GM19438 (cell line): ENCODE measurements around the gene PROM1.

Experiments used
- ATAC-seq: cut with Tn5 transposase; IDR thresholded peaks from one replicate; pipeline ENCODE4 v1.9.1; 2021; ENCODE audit warnings: low read depth; ENCODE audit not compliant: unreplicated experiment

The PROM1 gene, protein sequence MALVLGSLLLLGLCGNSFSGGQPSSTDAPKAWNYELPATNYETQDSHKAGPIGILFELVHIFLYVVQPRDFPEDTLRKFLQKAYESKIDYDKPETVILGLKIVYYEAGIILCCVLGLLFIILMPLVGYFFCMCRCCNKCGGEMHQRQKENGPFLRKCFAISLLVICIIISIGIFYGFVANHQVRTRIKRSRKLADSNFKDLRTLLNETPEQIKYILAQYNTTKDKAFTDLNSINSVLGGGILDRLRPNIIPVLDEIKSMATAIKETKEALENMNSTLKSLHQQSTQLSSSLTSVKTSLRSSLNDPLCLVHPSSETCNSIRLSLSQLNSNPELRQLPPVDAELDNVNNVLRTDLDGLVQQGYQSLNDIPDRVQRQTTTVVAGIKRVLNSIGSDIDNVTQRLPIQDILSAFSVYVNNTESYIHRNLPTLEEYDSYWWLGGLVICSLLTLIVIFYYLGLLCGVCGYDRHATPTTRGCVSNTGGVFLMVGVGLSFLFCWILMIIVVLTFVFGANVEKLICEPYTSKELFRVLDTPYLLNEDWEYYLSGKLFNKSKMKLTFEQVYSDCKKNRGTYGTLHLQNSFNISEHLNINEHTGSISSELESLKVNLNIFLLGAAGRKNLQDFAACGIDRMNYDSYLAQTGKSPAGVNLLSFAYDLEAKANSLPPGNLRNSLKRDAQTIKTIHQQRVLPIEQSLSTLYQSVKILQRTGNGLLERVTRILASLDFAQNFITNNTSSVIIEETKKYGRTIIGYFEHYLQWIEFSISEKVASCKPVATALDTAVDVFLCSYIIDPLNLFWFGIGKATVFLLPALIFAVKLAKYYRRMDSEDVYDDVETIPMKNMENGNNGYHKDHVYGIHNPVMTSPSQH

DNA sequence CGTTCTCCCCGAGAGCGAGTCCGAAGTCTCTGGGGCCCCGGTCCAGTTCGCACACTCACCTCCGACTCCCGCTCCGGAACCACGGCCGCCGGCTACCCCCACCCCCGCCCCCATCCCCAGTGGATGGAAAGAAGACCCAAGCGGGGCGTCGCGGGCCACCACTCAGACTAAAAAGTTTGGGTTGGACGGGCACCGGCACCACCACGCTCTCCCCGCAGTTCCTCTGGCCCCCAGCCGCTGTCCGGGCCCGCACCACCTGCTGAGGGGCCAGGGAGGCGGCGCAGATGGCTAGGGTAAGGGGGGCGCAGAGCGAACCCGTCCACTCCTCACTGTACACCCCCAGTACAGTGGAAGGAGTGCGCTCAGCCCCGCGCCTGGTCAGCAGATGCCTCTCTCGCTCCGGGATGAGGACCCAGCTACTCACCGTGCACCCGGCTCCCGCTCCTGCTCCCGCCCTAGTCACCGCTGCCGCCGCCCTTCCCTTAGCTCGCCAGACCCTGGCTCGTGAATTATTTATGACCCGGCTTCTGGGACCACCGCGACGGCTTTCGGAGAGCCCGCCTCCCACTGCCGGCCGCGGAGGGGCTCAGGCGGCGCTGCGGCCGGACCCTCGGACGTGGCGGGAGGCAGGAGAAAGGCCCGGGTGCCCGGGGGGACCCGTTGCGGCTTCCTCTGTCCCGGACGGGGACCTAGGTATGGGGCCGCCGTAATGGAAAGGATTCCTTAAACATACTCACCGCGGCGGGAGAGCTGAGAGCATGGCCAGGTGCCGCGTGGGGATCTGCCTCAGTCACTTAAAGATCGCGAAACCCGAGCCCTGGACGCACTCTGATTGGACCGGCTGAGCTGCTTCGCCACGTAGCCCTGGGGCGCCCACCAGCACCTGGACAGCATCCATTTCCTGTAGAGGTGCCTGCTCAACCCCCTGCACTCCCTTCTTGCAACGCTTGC is at the start of gene PROM1:
PROM1 (minus strand) TSS at position 783 of the 951 bp plus-strand sequence. CDS start 8,117 bp downstream, outside the sequence.
- ATAC-seq: no peak

DNA sequence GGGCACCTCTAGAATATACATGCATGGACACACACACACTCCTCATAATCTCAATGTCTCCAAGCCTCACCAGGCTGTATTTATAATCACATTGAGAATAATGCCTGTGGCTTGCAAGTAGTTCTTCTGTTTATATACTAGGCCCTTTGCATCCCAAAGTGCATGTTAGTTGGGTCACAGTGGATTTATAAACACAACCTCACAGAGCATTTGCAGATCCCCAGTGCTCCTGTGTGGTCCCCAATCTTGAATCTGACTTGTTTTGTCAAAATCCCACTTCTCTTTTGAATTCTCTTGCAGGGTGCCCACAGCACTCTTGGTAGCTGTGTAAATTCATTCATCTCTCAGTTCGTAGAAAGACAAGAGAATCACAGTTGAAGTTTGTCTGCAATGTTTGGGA is 49.6 kb upstream of the PROM1 start:
- no peak for ATAC-seq

DNA sequence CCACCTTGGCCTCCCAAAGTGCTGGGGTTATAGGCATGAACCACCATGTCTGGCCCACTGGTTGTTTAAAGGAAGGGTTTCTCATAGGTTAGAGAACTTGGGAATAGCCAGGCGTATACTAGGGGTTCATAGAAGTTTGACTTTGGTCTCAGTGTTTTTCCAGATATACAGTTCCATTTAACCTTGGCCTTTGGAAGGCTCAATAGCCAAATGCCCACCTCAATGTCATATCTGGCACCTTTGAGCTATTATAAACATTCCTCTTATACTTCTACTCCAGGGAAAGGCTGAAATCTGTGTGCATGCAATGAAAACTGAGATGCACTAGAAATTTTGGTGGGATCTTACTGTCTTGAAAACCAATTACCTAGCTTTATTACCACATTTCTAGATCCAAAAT is 47.5 kb upstream of the PROM1 start:
- no peak for ATAC-seq

DNA sequence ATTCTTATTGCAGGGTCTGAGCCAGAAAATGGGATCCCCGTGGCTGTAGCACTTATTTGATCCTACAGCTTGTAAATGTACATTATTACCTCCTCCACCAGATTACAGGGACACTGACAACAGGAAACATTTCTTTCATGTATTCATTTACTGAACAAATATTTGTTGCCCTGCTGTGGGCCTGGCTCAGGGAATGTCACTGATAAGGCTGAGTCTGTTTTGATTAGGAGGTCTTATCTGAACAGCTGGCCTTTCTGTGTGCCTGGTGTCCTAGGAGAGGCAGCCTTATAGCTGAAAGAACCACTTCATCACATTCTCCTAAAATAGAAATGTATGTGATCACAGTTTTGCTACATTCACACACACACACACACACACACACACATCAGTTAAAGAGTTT is 45.5 kb upstream of the PROM1 start:
- no peak for ATAC-seq

DNA sequence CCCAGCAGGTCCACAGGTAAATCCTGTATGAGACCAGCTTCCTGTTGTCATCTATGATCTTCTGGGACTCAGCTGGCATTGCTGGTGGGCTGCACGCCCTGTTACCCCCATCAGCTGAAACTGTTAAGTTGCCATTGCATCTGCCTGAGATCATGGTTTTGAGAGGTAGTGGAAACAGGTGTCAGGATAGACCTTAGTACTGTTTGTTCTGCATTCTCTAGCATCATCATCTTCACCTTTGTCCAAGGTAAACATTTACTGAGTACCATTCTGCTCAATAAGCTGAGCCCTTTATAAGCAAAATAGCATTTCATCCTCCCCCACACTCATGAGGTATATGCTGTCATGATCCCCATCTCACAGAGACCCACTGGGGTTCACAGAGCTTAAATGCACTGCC is 42.9 kb upstream of the PROM1 start:
- no peak for ATAC-seq

DNA sequence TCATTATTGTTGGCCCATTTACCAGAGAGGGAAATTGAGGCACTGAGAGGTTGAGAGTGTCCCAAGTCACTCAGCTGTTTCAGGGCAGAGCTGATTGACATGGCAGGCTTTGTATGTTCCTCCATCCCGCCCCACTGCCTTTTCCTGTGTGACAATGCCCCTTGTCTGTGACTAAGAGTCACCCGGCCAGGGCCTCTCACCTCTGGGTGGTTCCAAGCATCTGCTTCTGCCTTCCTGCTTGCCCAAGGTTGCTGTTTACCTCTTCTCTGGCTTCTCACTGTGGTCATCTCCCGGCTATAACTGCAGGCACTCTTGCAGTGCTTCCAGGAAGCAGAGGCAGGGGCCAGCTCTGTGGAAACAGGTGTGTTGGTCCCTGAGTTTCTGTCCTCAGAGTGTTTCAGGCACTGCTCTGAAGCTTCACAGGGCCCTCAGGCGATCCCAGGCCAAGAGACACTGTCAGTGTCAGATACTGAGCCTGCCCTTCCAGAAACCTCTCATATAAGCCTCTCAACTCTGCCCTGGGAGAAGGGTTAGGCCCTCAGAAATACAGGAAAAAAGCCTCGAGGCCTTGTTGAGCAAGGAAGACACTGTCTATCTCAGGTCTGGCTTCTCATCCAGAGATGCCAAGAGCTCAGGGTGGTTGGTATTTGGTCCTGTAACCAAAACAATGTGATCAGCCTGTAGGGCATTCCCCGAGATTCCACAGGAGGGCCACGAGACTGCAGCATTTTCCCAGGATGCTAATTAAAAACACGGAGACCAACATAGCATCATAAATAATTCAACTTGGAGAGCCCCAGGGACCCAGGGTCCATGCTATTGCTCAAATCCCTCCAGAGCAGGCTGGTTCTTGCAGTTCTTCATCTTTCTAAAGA is 42.0 kb upstream of the PROM1 start:
- ATAC-seq: no peak

DNA sequence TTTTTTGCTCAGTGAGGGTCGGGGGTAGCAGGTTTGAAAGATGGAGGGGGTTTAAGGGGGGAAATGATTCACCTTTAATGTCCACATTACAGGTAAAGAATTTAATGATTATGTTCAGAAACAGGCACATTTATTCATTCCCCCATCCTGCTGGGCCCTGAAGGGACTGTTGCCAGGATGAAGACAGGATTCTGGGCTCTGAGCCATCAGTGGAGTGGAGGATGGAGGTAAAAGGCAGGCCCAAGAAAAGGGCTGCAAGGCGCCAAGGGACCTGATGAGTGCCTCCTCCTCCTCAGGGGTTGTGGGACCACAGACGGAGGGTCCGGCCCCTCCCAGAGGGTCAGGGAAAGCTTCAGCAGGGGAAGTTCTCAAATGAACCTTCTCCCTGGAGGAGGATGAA is 40.4 kb upstream of the PROM1 start:
- no peak for ATAC-seq

DNA sequence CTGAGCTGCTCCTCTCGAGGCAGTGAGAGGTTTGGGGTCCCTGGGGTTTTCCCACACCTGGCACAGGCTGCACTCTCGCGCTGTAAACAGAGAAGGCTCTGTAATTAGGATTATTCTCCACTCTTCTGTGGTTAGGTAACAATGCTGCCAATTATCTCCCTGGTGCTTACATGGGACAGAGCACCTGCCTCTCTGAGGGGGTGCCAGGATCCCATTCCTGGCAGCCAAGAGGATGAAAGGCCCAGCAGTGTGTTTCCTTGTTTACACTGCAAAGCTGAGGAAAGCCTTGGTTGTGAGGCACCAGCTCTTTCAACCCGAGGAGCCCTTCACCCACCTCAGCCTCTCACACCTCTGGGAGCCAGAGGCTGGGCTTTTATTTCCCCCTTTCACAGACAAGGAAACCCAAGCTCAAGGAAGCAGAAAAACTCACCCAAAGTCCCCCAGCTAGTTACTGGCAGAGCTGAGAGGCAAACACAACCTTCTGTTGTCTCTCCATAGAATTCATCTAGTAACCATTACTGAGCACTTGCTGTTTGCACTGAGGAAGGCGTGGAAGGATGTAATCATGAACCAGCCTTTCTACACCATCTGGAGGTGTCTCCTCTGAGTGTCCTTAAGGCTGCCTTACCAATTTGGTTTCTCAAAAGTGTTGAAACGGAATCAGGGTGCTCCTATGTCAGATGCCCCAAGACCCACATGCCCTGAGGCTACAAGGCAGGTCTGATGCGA is 39.7 kb upstream of the PROM1 start:
- ATAC-seq: no peak

DNA sequence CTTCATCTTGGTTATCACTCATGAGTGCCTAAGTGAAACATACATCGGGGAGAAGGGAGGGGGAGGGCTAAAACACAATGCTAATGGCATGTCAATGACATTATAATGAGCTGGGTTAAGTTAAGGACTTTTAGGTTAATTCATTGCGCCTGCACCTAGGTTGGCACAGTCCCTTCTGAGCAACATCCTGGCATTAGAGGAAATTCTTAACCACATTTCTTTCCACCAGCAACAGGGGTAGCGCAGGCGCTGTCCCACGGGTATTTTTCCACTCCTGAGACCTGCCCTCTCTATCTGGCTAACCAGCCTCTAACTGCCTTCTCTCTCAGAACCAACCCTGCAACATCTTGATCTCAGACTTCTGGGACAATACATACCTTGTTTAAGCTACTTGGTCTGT is 39.0 kb upstream of the PROM1 start:
- no peak for ATAC-seq

DNA sequence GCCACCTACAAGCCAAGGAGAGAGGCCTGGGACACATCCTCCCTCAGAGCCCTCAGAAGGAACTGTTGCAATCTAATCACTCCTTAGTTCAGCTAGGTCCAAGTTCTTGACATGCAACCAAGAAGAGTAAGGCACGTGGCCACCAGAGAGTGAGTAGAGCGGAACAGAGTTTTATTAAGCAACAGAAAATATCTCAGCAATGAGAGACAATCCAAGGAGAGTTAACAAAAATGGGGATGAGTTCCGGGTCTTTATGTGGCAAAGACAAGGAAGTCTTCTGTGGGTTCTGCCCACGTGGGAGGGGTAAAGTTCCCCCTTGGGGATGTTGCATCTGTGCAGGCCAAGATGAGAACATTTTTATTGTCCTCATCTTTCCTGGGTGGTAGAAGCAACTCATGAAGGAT is 38.5 kb upstream of the PROM1 start:
- ATAC-seq: no peak

DNA sequence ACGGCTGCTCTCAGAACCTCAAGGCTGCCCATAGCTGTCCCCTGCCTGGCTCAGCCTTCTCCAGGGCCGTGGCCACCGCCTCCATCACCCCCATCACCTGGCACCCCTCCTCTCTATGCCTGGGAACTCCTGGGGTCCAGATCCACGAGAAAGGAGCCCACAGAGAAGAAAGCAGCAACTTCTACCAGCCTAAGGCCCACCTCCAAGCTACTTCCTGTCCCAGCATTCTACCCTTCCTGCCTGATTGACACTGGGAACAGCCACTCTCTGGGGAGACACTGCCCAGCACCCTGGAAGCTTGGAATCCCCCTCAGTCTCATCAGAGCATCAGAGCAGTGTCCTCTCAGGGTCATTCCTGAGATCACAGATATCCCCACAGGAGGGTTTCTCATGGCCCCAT is 36.9 kb upstream of the PROM1 start:
- no peak for ATAC-seq

DNA sequence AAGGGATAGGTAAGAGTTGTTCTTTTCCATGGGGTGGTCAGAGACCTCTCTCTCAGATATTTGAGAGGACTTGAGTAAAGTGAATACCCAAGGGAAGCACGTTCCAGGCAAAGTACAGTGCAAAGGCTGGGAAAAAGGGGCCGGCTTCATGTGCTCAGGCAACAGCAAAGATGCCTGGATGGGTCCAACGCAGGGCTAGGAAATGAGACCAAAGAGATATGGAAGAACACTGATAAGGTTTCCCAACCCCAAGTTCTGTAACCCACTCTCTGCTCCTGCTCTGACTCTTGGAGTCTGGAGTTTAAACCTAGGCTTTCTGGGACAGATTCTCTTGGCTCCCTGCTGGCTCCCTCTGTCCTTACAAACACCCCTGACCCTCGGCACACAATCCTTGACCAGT is 36.2 kb upstream of the PROM1 start:
- no peak for ATAC-seq

DNA sequence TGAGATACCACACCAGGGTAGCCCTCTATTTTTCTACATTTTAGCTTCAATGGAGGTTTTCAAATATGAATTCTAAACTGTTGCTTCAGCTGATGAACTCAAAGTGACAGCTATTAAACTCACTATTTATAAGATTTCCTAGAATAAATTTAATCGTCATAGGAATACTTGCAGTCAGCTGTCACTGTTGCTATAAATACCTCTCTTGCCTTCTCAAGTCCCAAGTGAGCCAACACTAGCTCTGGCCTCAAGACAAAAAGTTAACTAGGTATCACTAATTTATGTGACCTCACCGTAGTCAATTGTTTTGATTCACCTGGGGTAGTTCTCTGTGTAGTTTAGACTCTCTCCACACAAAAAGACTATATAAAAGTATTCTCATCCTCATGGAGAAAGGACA is 34.3 kb upstream of the PROM1 start:
- ATAC-seq: no peak

DNA sequence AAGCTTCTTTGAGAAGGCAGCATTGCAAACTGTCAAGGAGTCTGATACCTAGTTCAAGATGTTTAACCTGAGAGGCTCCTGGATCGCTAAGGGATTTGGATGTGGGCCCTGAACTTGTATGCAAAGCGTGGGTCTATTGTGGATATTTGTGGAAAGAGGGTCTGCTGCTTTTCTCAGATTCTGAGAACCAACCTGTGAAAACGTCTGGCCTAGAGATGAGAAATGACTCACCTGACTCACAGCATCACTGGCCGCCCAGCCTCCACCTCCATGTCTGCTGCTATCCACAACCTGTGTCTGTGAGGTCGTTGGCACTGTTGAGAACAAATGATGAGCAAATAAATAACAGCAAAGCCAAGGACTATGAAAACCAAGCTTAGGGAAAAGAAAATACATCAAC is 33.3 kb upstream of the PROM1 start:
- no peak for ATAC-seq

DNA sequence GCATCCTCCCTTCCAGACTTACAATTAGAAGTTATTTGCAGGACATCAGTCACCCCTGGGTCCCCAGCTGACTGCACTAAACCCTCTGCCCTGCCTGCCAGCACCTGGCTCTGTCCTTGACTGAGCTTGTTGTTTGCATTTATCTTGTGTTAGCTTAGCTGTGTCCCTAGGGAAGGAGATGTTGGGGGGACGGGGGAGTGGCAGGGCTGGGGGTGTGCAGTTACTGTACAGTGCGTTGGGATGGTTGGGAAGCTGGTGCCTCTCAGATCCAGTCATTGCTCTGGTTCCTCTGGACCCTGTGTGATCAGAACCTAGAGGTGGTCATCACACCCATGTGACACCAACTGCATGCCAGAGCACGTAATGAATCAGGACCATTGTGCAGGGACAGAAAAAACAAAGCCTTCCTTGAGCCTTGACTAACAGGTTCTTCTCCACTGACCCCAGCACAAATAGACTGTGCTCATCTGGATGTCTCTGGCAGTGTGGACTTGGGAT is 32.7 kb upstream of the PROM1 start:
- no peak for ATAC-seq

DNA sequence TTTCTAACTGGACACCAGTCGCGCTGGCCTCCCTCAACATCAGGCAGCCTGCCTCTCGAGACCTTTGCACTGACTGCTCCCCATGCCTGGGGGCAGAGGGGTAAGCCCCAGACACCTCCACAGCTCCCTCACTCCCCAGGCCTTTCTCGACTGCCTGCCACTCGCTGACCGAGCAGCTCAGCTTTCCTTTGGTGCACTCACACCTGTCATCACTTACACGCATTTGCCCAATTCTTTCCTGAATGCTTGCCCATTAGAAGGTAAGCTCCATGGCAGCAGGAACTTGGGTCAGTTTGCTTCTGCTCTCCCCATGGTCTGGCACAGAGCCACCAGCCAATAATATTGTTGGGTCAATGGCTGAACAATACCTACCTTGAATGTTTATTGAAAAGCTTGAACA is 32.2 kb upstream of the PROM1 start:
- no peak for ATAC-seq

DNA sequence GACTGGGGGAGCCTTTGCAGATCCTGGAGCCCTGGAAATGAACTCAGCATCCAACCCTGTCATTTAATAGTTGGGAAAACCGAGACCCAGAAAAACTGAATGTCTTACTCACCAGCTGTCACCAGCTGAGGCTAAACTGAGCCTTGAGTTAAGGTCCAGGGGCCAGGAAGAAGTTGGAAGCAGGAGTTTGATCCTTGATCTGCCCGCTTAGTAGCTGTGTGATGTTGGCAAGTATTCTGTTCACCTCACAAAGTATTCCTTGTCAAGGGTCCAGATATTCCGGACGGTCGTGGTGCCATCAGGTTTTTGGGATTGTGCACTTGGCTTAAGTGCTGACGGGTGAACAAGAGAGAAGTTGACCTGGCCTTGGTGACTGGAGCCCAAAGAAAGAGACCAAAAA is 30.7 kb upstream of the PROM1 start:
- no peak for ATAC-seq

DNA sequence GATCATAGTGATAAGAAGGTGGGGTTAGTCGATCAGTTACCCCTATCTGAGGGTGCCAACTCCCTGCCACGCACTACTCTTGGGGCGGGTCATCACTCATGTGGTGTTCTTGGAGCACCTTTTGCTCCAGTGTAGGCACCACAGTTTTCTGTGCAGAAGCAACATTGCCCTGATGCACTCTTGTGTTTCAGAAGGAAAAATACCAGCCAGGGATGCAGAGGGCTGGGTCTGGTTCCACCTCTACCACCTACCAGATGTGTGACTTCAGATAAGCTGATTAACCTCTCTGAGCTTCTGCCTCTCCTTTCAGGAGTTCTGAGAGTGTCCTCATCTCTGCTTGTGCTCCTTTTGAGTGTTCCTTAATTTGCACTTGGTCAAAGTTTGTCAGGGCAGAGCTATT is 29.9 kb upstream of the PROM1 start:
- ATAC-seq: no peak

DNA sequence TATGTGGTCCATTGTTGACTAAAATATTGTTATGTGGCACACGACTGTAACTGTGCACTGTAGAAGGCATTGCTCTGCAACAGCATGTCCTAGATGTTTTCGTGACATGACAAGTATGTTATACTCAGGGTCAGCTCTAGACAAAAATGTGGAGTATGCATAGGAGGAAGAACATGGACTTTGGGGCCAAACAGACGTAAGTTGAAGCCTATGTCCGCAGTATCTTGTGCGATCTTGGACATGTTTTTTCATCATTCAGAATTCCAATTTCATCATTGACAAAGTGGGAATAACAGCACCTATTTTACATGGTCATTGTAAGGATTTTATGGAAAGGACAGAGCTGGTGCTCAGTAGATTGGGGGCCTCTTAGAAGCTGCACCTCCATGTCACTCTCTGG is 27.7 kb upstream of the PROM1 start:
- ATAC-seq: no peak
